Measurements from ENCODE around the gene LIMCH1.

Gene LIMCH1

GRCh38 chr4:41696763-41697162, 158.8 kb downstream of the LIMCH1 start:
- Histone ChIP-seq H4K20me1 (ENCODE audit: insufficient read depth, low read length) (no peaks in the 10 kb centered on the region), H3K4me3 (ENCODE audit: low read depth in 1 of 2, low read length in 2 of 2) (no peak overlapping the region), H3K9me3 (ENCODE audit: insufficient read depth, low read length, severe bottlenecking) (no peaks in the 10 kb centered on the region), H3K9ac (ENCODE audit: low read depth, low read length) (no peak overlapping the region), H3K27ac (ENCODE audit: low read length) (no peak overlapping the region), H3K79me2 (ENCODE audit: insufficient read depth, low read length) (no peaks in the 10 kb centered on the region), H3K4me2 (ENCODE audit: insufficient read depth, low read length) (no peak overlapping the region), H2AFZ (ENCODE audit: low read depth, low read length) (no peak overlapping the region), H3K36me3 (ENCODE audit: insufficient read depth, low read length) (no peaks in the 10 kb centered on the region), H3K27me3 (ENCODE audit: insufficient read depth, low read length, poor library complexity) (no peaks in the 10 kb centered on the region), H3K4me1 (ENCODE audit: insufficient read depth, low read length) (no peaks in the 10 kb centered on the region)
- DNase-seq (no peak), ATAC-seq (ENCODE audit: insufficient read depth, low read depth) (no peak)
- TF ChIP-seq EZH2 (IDR thresholded peaks at IDR 0.05; ENCODE audit: borderline replicate concordance, low read depth, low read length, severe bottlenecking), result no peak
- no peak for TF ChIP-seq CTCF (IDR thresholded peaks at IDR 0.05; ENCODE audit: borderline replicate concordance, extremely low read depth, low read length, poor library complexity, severe bottlenecking)

GRCh38 chr4:41701983-41702382, 164.0 kb downstream of the LIMCH1 start:
- H3K9me3 ChIP-seq (ENCODE audit: insufficient read depth, low read length, severe bottlenecking), result no peaks in the 10 kb centered on the region
- no peak for DNase-seq
- H3K27ac ChIP-seq (ENCODE audit: low read length), result no peak overlapping the region
- H3K27me3 ChIP-seq (ENCODE audit: insufficient read depth, low read length, poor library complexity), result peaks cover 5% of the 10 kb centered on the region
- no peaks in the 10 kb centered on the region for H4K20me1 ChIP-seq (ENCODE audit: insufficient read depth, low read length)
- no peaks in the 10 kb centered on the region for H3K4me1 ChIP-seq (ENCODE audit: insufficient read depth, low read length)
- no peak overlapping the region for H3K9ac ChIP-seq (ENCODE audit: low read depth, low read length)
- no peak for ATAC-seq (ENCODE audit: insufficient read depth, low read depth)
- H3K36me3 ChIP-seq (ENCODE audit: insufficient read depth, low read length), result no peaks in the 10 kb centered on the region
- no peak overlapping the region for H2AFZ ChIP-seq (ENCODE audit: low read depth, low read length)
- no peaks in the 10 kb centered on the region for H3K79me2 ChIP-seq (ENCODE audit: insufficient read depth, low read length)
- H3K4me3 ChIP-seq (ENCODE audit: low read depth in 1 of 2, low read length in 2 of 2), result no peak overlapping the region
- no peak for TF ChIP-seq EZH2 (IDR thresholded peaks at IDR 0.05; ENCODE audit: borderline replicate concordance, low read depth, low read length, severe bottlenecking)
- TF ChIP-seq CTCF (IDR thresholded peaks at IDR 0.05; ENCODE audit: borderline replicate concordance, extremely low read depth, low read length, poor library complexity, severe bottlenecking), result no peak
- no peak overlapping the region for H3K4me2 ChIP-seq (ENCODE audit: insufficient read depth, low read length)

- Histone ChIP-seq H3K4me3 (ENCODE audit: low read depth in 1 of 2, low read length in 2 of 2) (no peak overlapping the region), H4K20me1 (ENCODE audit: insufficient read depth, low read length) (no peaks in the 10 kb centered on the region), H2AFZ (ENCODE audit: low read depth, low read length) (no peak overlapping the region), H3K9me3 (ENCODE audit: insufficient read depth, low read length, severe bottlenecking) (no peaks in the 10 kb centered on the region), H3K4me1 (ENCODE audit: insufficient read depth, low read length) (no peaks in the 10 kb centered on the region), H3K27ac (ENCODE audit: low read length) (no peak overlapping the region), H3K9ac (ENCODE audit: low read depth, low read length) (no peak overlapping the region), H3K4me2 (ENCODE audit: insufficient read depth, low read length) (no peak overlapping the region), H3K36me3 (ENCODE audit: insufficient read depth, low read length) (no peaks in the 10 kb centered on the region), H3K27me3 (ENCODE audit: insufficient read depth, low read length, poor library complexity) (peaks cover 5% of the 10 kb centered on the region), H3K79me2 (ENCODE audit: insufficient read depth, low read length) (no peaks in the 10 kb centered on the region)
- no peak for DNase-seq
- no peak for TF ChIP-seq EZH2 (IDR thresholded peaks at IDR 0.05; ENCODE audit: borderline replicate concordance, low read depth, low read length, severe bottlenecking)
- TF ChIP-seq CTCF (IDR thresholded peaks at IDR 0.05; ENCODE audit: borderline replicate concordance, extremely low read depth, low read length, poor library complexity, severe bottlenecking), result no peak
- ATAC-seq (ENCODE audit: insufficient read depth, low read depth), result no peak
Observed at GRCh38 chr4:41702770-41703169, 164.8 kb downstream of the LIMCH1 start.

GRCh38 chr4:41703785-41704184, 165.8 kb downstream of the LIMCH1 start:
- Histone ChIP-seq H3K36me3 (ENCODE audit: insufficient read depth, low read length) (no peaks in the 10 kb centered on the region), H4K20me1 (ENCODE audit: insufficient read depth, low read length) (no peaks in the 10 kb centered on the region), H3K79me2 (ENCODE audit: insufficient read depth, low read length) (no peaks in the 10 kb centered on the region), H3K27me3 (ENCODE audit: insufficient read depth, low read length, poor library complexity) (peaks cover 5% of the 10 kb centered on the region), H3K27ac (ENCODE audit: low read length) (no peak overlapping the region), H3K4me2 (ENCODE audit: insufficient read depth, low read length) (no peak overlapping the region), H2AFZ (ENCODE audit: low read depth, low read length) (no peak overlapping the region), H3K9me3 (ENCODE audit: insufficient read depth, low read length, severe bottlenecking) (no peaks in the 10 kb centered on the region), H3K9ac (ENCODE audit: low read depth, low read length) (no peak overlapping the region), H3K4me3 (ENCODE audit: low read depth in 1 of 2, low read length in 2 of 2) (no peak overlapping the region), H3K4me1 (ENCODE audit: insufficient read depth, low read length) (no peaks in the 10 kb centered on the region)
- no peak for TF ChIP-seq CTCF (IDR thresholded peaks at IDR 0.05; ENCODE audit: borderline replicate concordance, extremely low read depth, low read length, poor library complexity, severe bottlenecking)
- no peak for TF ChIP-seq EZH2 (IDR thresholded peaks at IDR 0.05; ENCODE audit: borderline replicate concordance, low read depth, low read length, severe bottlenecking)
- ATAC-seq (ENCODE audit: insufficient read depth, low read depth) (no peak), DNase-seq (no peak)

Data from DND-41 (cell line).